Epithelial cell of proximal tubule (primary cell): ENCODE data around the gene TMEM114. TPM values are rescaled to one million over a fixed set of nuclear protein-coding genes. Genes with fewer than 3 reads are reported as not detected.

Experiments used
- DNase-seq: peaks from one replicate; pipeline ENCODE4 v3.0.0-alpha.2; 2011; ENCODE audit warnings: low read depth
- H3K4me3 ChIP-seq: 2 replicates; pipeline ENCODE4 v1.5.1; 2011; ENCODE audit warnings: low read depth, mild to moderate bottlenecking, low read length
- CTCF ChIP-seq: conservative IDR thresholded peaks from 2 replicates; pipeline ENCODE4 v1.5.1; 2012; ENCODE audit warnings: low read depth, mild to moderate bottlenecking, low read length
- total RNA-seq: library from RNA; depleted of rRNA; stranded (reverse); fragments of >200 nt; gene quantifications from 2 replicates; pipeline ENCODE4 v1.2.3, GENCODE V29; 2015

Gene TMEM114
- total RNA-seq, result not detected in 2 replicates

- no peak for DNase-seq
- no peak within 1 kb of the TSS for H3K4me3 ChIP-seq
- TF ChIP-seq CTCF, result no peak
These were observed at the start of gene TMEM114 for GRCh38 chr16:8589900-8590688. Gene TMEM114 (minus strand): TSS chr16:8590511. CDS start chr16:8589838, 673 bp downstream.

GRCh38 chr16:8639694-8640093 lies 49.4 kb upstream of the TMEM114 start:
- no peak overlapping the region for H3K4me3 ChIP-seq
- DNase-seq, result no peak
- TF ChIP-seq CTCF, result no peak

GRCh38 chr16:8634991-8635736 lies 44.9 kb upstream of the TMEM114 start:
- peak; percentile 51 for TF ChIP-seq CTCF
- no peak for DNase-seq
- no peak overlapping the region for H3K4me3 ChIP-seq

- no peak for DNase-seq
- no peak overlapping the region for H3K4me3 ChIP-seq
- TF ChIP-seq CTCF, result no peak
These were observed 42.4 kb upstream of the TMEM114 start for GRCh38 chr16:8632675-8633182.

GRCh38 chr16:8631818-8632465 lies 41.6 kb upstream of the TMEM114 start:
- no peak overlapping the region for H3K4me3 ChIP-seq
- TF ChIP-seq CTCF, result no peak
- DNase-seq, result no peak

GRCh38 chr16:8631373-8631772 lies 41.1 kb upstream of the TMEM114 start:
- no peak for TF ChIP-seq CTCF
- no peak overlapping the region for H3K4me3 ChIP-seq
- no peak for DNase-seq
